SK-N-MC (cell line): Measurements from ENCODE around the gene ARID5B.

Experiments
- EZH2 ChIP-seq: fragments of 200-600 bp; sonication (generic); IDR thresholded peaks from one replicate; pipeline ENCODE4 v1.6.1; 2017; ENCODE audit warnings: antibody characterized with exemption
- FOXP2 ChIP-seq: optimal IDR thresholded peaks from 2 replicates; pipeline ENCODE3; 2011; ENCODE audit warnings: mild to moderate bottlenecking, moderate library complexity; ENCODE audit not compliant: insufficient read depth; ENCODE audit errors: extremely low read length, control extremely low read depth
- POLR2AphosphoS5 ChIP-seq: IDR thresholded peaks from 2 replicates; pipeline ENCODE4 v1.6.1; 2012; ENCODE audit warnings: mild to moderate bottlenecking, low read depth, low read length, borderline replicate concordance

DNA sequence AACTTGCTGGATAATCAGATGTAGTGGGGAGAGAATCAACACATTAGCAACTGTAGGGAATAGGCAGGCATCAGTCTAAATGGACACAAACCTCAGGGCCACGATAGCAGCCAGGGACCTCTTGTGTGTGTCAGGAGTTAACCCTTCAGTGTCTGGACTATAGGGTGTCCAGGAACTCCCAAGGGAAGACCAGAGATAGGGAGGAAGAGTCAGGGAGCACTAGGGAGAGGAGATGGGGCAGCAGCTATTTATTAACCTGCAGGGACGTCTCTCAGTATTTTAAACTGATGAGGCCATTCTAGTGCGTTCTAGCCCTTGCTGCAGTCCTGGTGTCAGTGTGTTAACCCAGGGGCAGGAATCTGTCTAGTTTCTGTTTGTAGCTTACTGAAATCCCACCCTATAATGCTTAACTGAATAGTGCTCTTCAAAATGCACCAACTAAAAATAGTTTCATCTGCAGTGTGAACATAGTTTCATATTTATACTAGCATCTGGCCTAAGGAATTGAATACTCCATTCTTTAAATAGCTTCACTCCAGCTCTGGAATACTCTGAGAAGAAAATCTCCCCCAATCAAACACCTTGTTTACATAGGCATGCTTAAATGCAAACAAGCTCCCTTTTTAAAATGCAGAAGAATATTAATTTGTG is 62.7 kb downstream of the ARID5B start:
- TF ChIP-seq FOXP2 = no peak
- TF ChIP-seq EZH2 = no peak
- no peak for TF ChIP-seq POLR2AphosphoS5
